WI38 (cell line): Measurements from ENCODE around the gene PCARE.

ENCODE experiments used
- H3K4me3 ChIP-seq: 2 replicates; pipeline ENCODE4 v1.5.1; 2011; ENCODE audit warnings: low read depth, mild to moderate bottlenecking, control low read depth, low read length
- TF ChIP-seq, protein P1 (sequence below): IDR thresholded peaks from 2 replicates; pipeline ENCODE4 v1.5.1; 2012; ENCODE audit warnings: low read depth, mild to moderate bottlenecking, control low read depth, low read length

PCARE gene

DNA sequence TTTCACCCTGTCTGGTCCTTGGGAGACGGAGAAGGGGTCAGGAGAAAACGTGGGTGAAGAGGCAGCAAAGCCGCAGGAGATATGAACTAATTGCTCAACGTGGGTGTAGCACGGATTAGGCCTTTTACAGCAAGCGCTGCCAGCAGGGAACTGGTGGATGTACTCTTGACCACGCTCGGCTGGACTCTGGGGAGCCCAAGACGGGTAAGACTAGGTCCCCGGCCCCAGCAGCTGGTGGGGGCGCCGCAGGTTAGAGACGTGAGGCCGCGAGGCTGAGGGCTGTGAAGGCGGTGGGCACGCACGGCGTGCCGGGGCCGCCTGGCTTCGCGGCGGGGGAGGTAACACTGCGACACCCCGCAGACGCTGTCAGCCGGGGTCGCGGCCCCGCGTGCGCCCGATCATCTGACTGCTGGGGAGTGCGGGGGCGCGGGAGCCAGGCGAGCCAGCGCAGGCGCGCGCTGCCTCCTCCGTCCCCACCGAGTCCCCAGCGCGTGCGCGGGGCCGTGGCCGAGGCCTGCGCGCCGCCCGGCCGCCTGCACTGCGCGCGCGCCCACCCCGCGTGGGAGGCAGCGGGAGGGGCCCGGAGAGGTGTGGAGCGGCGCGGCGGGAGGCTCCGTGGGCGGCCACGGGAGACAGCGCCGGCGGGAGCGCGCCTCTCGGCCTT lies 40.8 kb upstream of the PCARE start, which contains the start of gene CLIP4:
CLIP4 (plus strand) TSS at position 470 of the 664 bp plus-strand sequence. CDS start 5,974 bp downstream, outside the sequence.
- TF ChIP-seq, protein P1, sequence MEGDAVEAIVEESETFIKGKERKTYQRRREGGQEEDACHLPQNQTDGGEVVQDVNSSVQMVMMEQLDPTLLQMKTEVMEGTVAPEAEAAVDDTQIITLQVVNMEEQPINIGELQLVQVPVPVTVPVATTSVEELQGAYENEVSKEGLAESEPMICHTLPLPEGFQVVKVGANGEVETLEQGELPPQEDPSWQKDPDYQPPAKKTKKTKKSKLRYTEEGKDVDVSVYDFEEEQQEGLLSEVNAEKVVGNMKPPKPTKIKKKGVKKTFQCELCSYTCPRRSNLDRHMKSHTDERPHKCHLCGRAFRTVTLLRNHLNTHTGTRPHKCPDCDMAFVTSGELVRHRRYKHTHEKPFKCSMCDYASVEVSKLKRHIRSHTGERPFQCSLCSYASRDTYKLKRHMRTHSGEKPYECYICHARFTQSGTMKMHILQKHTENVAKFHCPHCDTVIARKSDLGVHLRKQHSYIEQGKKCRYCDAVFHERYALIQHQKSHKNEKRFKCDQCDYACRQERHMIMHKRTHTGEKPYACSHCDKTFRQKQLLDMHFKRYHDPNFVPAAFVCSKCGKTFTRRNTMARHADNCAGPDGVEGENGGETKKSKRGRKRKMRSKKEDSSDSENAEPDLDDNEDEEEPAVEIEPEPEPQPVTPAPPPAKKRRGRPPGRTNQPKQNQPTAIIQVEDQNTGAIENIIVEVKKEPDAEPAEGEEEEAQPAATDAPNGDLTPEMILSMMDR, result no peak
- peak within 1 kb of the TSS; percentile 82 for H3K4me3 ChIP-seq

DNA sequence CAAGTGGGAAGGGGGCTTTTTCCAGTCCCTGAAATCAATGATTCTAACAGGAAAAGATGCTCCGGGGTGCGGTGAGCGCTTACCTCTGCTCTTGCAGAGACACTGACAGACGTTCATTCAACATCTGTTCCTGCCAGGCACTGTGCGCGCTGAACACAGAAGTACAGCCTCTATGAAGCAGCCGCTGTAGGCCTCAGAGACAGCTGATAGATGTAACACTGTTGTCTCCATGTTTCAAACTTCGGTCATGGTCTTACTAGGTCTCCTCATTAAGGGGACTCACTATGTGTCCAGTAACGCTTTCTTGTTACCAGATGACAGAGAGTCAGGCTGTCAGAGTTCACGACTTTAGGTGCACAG lies 40.2 kb upstream of the PCARE start:
- TF ChIP-seq, protein P1, result no peak

DNA sequence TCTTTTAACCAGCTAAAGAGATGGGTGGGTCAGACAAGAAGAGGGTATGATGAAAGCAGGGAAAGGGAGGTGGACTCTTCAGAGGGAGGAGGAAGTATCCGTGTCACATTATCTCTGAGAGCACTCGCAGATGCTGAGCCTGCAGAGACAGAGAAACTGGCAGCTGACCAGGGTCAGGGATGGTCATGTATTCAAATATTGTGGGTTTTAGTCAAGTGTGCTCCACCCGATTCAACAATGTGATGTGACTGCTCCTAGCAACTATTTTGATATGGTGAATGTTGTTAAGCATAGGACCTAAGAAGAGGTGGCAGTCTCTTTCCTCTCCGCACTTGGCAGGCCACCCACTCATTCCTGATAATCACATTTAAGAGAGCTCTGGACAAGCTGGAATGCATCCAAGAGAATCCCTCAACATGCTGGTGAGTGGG lies 39.6 kb upstream of the PCARE start:
- no peak overlapping the region for H3K4me3 ChIP-seq
- TF ChIP-seq, protein P1, result no peak

More for the DNA sequence above, 40.2 kb upstream of the PCARE start:
- H3K4me3 ChIP-seq, result peak overlapping the region; percentile 82

DNA sequence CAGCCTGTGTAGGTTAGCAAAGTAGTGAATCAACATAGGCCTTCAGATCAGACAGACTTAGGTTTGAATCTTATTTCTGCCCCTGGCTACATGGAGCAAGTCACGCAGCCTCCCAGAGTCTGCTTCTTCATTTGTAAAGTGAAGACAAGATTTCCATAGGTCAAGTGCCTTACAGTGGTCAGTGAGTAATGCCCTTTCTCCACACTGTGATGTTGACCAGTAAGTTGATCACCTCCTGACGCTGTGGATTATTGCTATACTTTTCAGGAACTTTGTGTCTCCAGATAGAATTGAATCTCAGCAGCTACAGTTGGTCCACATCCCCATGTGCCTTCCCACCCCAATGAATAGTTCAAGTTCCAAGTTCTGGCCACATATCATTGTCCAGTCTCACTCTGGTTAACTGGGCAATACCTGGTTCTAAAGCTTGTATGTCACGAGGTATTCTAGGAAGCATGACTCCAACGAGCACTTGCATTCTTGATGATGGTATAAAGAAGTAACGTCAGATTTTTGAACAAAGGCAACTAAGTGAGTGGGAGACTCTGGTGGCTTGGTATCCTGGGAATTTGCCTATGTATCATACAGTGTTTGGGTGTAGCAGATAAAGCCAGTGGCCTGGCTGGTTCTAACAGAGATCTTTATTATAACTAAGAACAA lies 38.8 kb upstream of the PCARE start:
- TF ChIP-seq, protein P1, result no peak
- no peak overlapping the region for H3K4me3 ChIP-seq

DNA sequence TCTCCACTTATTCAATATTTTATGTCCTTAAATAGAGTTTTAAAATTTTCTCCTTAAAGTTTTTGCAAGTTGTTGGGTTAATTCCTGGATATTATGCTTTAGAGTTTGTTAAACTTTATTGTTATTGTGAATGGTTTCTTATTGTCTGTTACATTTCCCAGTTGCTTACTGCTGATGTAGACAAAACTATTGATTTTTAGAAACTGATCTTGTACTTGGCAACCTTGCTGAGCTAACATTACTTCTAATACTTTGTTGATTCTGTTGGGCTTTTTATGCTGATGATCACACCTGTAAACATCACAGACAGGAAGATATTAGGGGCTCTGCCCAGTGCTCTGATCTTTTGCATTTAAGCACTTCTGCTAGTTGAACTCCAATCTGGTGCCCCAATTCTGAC lies 38.1 kb upstream of the PCARE start:
- H3K4me3 ChIP-seq, result no peak overlapping the region
- TF ChIP-seq, protein P1, result no peak

DNA sequence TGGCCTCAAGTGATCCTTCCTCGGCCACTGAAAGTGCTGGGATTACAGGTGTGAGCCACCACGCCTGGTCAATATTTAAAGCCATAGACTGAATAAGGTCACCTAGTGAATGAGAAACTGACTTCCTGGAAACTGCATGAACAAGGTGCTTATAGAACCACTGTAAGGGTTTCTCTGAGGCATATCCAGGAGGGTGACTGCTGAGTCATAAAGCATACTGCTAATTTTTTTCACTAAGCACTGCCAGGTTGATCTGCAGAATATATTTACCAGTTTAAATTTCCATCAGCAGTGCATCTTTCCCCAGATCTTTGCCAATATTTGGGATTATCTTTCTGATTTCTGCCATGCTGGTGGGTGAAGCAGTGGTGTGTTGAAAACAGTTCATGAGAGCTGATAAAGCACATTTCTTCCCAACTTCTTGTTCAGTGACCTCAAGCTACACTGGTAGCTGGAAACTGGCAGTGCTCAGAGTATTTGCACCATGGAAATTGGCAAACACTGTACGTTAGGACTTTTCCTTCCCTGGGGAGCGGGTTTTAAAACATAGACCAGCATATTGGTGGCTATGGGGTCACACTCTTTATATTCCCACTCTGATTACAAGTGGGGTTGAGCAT lies 36.7 kb upstream of the PCARE start:
- no peak overlapping the region for H3K4me3 ChIP-seq
- TF ChIP-seq, protein P1, result no peak

DNA sequence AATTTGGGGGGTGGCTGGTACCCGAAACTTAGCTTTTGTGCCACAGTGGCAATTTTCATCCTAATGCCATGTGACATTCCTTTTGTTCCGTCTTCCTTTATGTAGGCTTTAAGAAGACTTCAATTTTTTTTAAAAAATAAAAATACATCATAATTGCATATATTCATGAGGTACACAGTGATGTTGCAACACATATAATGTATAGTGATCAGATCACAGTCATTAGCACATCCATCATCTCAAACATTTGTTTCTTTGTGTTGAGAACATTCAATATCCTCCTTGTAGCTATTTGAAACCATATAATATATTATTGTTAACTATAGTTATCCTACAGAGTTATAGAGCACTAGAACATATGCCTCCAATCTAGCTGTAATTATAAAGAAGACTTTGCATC lies 34.9 kb upstream of the PCARE start:
- TF ChIP-seq, protein P1, result no peak

More for the DNA sequence above, 34.9 kb upstream of the PCARE start:
- no peak overlapping the region for H3K4me3 ChIP-seq
